ENCODE results near the gene ERICH4. TPM values are rescaled to one million over a fixed set of nuclear protein-coding genes. Genes with fewer than 3 reads are reported as not detected.

The ERICH4 gene
- total and polyA plus RNA-seq, 2 of the 13 experiments (the other 11 are each of a cell fraction or from before 2014, with no cell fraction given), result 0.40 to 0.64 TPM

DNA sequence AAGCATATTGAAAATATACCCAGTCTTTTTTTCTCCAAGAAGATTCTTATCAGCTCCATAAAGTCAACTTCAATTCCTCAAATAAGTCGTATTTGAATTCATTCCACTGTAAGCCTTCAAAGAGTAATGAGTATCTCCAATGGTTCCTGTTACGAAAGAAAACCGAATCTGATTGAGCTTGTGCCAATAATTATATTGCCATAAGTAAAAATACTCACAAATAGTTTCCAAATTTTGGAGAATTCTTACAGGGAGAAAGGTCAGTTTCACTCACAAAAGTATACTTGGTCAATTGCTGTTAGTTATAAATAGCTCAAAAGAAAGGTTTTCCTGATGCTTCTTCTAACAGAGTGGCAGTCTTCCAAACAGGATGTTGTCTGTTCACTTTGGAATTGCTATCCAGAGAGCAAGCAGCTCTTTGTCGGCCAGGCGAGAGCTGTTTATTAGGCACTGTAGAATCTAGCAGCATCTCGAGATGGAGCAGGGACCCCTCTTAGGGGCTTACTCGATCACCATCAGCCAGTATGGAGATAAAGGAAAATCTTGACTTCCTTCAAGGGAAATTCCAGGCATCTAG, 13.5 kb downstream of the ERICH4 start:
- no peak overlapping the region for H2AFZ ChIP-seq (ENCODE audit: low read length)
- 2% methylated on average over 7 of the region's 7 CpGs for WGBS (ENCODE audit: low lambda C conversion rate)
- CTCF ChIA-PET (ENCODE audit: low intra/inter-chr PET ratio, low total read pairs), result no interaction called here
- H3K27me3 ChIP-seq (ENCODE audit: control insufficient read depth in 1 of 2, insufficient read depth in 2 of 2, low read length in 2 of 2), result no peaks in the 10 kb centered on the region; a peak in 1 of 5 replicates
- no peak for ATAC-seq
- DNase-seq (ENCODE audit: low spot score), result no peak
- no peak overlapping the region for H3K27ac ChIP-seq (ENCODE audit: extremely low read length, insufficient read depth, low read length)
- H3K9me3 ChIP-seq (ENCODE audit: low read length), result peaks cover 6% of the 10 kb centered on the region; the same call in 1 of the 2 replicates
- POLR2A ChIA-PET, result interaction anchor here (0.6 kb wide), 1 partner anchor 23 kb away, joined by 3 read pairs; no protein-coding TSS in a partner anchor
- intact Hi-C loops (cut with micrococcal nuclease; ENCODE audit: unreplicated experiment), result no loop called here
- no peaks in the 10 kb centered on the region for H4K20me1 ChIP-seq (ENCODE audit: insufficient read depth, low read length)
- no TSS peak for BruUV-seq (replicated peaks)
- H3K4me1 ChIP-seq (ENCODE audit: insufficient read depth, low read length), result no peaks in the 10 kb centered on the region
- H3K79me2 ChIP-seq (ENCODE audit: insufficient read depth, low read length), result no peaks in the 10 kb centered on the region
- no peak for FAIRE-seq
- in situ Hi-C loops (cut with HindIII; ENCODE audit: extremely low pct_ligation_motif_present, low pct_unique_long_range_greater_than_20kb), result no loop called here
- H3K36me3 ChIP-seq (replicated peaks in 1 of 2; ENCODE audit: control insufficient read depth in 1 of 2, insufficient read depth in 2 of 2, low read length in 2 of 2), result no peaks in the 10 kb centered on the region
- no peak overlapping the region for H3K9ac ChIP-seq (ENCODE audit: insufficient read depth, low read depth, low read length)
- no peak overlapping the region for H3K4me2 ChIP-seq (ENCODE audit: low read depth, low read length)
- H3K4me3 ChIP-seq (replicated peaks in 1 of 3; ENCODE audit: insufficient read depth in 1 of 3, low read depth in 2 of 3, low read length in 3 of 3), result no peak overlapping the region
- TF ChIP-seq ZNF605 (CRISPR knock-in tag; IDR thresholded peaks at IDR 0.05) (no peak), ZNF879 (CRISPR knock-in tag; IDR thresholded peaks at IDR 0.05) (no peak), RELA (CRISPR knock-in tag; IDR thresholded peaks at IDR 0.05) (no peak), ZNF33A (CRISPR knock-in tag; IDR thresholded peaks at IDR 0.05; ENCODE audit: borderline replicate concordance) (no peak), ZNF790 (CRISPR knock-in tag; IDR thresholded peaks at IDR 0.05; ENCODE audit: borderline replicate concordance) (no peak), WIZ (CRISPR knock-in tag; IDR thresholded peaks at IDR 0.05) (no peak), ZKSCAN8 (CRISPR knock-in tag; IDR thresholded peaks at IDR 0.05; ENCODE audit: borderline replicate concordance) (no peak), MTF2 (CRISPR knock-in tag; IDR thresholded peaks at IDR 0.05; ENCODE audit: borderline replicate concordance) (no peak), ETV6 (CRISPR knock-in tag; conservative IDR thresholded peaks at IDR 0.05) (no peak), ZNF567 (CRISPR knock-in tag; IDR thresholded peaks at IDR 0.05; ENCODE audit: borderline replicate concordance) (no peak), ZNF616 (CRISPR knock-in tag; IDR thresholded peaks at IDR 0.05; ENCODE audit: low read depth) (no peak), ZNF7 (CRISPR knock-in tag; IDR thresholded peaks at IDR 0.05) (no peak)
- TF ChIP-seq, protein P1, sequence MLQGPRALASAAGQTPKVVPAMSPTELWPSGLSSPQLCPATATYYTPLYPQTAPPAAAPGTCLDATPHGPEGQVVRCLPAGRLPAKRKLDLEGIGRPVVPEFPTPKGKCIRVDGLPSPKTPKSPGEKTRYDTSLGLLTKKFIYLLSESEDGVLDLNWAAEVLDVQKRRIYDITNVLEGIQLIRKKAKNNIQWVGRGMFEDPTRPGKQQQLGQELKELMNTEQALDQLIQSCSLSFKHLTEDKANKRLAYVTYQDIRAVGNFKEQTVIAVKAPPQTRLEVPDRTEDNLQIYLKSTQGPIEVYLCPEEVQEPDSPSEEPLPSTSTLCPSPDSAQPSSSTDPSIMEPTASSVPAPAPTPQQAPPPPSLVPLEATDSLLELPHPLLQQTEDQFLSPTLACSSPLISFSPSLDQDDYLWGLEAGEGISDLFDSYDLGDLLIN (CRISPR knock-in tag; IDR thresholded peaks at IDR 0.05; ENCODE audit: borderline replicate concordance), result no peak
- TF ChIP-seq, protein P2, sequence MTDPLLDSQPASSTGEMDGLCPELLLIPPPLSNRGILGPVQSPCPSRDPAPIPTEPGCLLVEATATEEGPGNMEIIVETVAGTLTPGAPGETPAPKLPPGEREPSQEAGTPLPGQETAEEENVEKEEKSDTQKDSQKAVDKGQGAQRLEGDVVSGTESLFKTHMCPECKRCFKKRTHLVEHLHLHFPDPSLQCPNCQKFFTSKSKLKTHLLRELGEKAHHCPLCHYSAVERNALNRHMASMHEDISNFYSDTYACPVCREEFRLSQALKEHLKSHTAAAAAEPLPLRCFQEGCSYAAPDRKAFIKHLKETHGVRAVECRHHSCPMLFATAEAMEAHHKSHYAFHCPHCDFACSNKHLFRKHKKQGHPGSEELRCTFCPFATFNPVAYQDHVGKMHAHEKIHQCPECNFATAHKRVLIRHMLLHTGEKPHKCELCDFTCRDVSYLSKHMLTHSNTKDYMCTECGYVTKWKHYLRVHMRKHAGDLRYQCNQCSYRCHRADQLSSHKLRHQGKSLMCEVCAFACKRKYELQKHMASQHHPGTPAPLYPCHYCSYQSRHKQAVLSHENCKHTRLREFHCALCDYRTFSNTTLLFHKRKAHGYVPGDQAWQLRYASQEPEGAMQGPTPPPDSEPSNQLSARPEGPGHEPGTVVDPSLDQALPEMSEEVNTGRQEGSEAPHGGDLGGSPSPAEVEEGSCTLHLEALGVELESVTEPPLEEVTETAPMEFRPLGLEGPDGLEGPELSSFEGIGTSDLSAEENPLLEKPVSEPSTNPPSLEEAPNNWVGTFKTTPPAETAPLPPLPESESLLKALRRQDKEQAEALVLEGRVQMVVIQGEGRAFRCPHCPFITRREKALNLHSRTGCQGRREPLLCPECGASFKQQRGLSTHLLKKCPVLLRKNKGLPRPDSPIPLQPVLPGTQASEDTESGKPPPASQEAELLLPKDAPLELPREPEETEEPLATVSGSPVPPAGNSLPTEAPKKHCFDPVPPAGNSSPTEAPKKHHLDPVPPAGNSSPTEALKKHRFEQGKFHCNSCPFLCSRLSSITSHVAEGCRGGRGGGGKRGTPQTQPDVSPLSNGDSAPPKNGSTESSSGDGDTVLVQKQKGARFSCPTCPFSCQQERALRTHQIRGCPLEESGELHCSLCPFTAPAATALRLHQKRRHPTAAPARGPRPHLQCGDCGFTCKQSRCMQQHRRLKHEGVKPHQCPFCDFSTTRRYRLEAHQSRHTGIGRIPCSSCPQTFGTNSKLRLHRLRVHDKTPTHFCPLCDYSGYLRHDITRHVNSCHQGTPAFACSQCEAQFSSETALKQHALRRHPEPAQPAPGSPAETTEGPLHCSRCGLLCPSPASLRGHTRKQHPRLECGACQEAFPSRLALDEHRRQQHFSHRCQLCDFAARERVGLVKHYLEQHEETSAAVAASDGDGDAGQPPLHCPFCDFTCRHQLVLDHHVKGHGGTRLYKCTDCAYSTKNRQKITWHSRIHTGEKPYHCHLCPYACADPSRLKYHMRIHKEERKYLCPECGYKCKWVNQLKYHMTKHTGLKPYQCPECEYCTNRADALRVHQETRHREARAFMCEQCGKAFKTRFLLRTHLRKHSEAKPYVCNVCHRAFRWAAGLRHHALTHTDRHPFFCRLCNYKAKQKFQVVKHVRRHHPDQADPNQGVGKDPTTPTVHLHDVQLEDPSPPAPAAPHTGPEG (CRISPR knock-in tag; IDR thresholded peaks at IDR 0.05), result no peak
- TF ChIP-seq, protein P3, sequence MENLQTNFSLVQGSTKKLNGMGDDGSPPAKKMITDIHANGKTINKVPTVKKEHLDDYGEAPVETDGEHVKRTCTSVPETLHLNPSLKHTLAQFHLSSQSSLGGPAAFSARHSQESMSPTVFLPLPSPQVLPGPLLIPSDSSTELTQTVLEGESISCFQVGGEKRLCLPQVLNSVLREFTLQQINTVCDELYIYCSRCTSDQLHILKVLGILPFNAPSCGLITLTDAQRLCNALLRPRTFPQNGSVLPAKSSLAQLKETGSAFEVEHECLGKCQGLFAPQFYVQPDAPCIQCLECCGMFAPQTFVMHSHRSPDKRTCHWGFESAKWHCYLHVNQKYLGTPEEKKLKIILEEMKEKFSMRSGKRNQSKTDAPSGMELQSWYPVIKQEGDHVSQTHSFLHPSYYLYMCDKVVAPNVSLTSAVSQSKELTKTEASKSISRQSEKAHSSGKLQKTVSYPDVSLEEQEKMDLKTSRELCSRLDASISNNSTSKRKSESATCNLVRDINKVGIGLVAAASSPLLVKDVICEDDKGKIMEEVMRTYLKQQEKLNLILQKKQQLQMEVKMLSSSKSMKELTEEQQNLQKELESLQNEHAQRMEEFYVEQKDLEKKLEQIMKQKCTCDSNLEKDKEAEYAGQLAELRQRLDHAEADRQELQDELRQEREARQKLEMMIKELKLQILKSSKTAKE (CRISPR knock-in tag; IDR thresholded peaks at IDR 0.05; ENCODE audit: borderline replicate concordance), result no peak
- TF ChIP-seq, protein P4, sequence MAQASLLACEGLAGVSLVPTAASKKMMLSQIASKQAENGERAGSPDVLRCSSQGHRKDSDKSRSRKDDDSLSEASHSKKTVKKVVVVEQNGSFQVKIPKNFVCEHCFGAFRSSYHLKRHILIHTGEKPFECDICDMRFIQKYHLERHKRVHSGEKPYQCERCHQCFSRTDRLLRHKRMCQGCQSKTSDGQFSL (CRISPR knock-in tag; IDR thresholded peaks at IDR 0.05), result no peak

All from HepG2 (cell line).